Activated gamma-delta T cell treated with Interleukin-2 at 50 U/mL for 16 hours (primary cell): ENCODE measurements around the gene DIS3L2.
"Not testable (repeated sequence)": the region's sequence is repeated elsewhere in the genome, so short reads cannot be mapped to it uniquely, and the experiment has no call there.

ENCODE experiments used
- DNase-seq: peaks from one replicate; pipeline ENCODE4 v3.0.0-alpha.2; 2020

The DIS3L2 gene

DNA sequence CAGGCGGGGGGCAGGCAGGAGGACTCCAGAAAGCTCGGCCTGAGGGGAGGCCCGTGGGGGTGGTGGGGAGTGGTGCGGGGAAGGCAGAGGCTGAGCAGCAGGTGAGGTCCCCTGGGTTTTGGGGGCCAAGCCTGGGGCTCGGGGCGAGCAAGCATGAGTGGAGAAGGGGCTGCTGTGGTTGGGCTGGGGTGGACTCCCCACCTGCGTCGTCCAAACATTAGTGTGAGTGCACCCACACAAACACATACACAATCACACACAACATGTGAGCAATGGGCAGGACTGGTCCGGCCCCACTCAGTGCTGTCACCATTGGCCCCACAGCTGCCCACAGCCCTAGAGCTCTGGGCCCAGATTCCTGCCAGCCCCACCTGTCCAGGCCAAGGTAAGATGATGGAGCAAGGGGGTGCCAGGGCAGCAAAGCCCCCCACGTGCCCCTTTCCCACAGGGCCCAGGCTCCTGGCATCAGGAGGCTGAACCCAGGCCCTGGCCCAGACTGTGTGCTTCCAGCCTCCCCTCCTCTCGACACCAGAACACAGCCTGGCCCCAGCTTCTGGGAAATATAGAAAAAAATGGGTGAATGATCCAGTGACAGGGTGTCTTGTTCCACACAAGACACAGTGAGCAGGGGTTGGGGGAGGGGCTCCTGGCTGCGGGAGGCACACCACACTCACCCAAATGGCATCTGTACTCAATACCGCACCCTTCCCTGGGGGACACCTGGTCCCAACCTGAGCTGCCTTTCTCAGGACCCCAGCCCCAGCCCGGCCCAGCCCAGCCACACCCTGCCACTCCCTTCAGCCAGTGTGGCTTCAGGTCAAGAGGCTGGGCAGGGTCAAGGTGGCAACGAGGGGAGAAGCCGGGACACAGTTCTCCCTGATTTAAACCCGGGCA, 416.6 kb downstream of the DIS3L2 start:
- no peak for DNase-seq

DNA sequence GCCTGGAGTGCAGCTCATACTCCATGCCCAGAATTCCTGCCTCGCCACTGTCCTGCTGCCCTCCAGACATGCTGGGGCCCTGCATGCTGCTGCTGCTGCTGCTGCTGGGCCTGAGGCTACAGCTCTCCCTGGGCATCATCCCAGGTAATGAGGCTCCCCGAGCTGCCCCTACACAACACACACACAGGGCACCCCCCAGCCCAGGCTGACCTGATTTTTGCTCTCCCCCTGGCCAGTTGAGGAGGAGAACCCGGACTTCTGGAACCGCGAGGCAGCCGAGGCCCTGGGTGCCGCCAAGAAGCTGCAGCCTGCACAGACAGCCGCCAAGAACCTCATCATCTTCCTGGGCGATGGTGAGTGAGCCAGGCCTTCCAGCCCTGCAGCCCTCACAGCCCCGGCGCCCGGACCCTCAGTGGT, 417.2 kb downstream of the DIS3L2 start, which contains the start of gene ALPP:
Gene ALPP, plus strand, starts transcription at position 17 of the 417 bp plus-strand sequence. Its CDS starts 52 bp downstream, at position 69.
- not testable (repeated sequence) for DNase-seq

DNA sequence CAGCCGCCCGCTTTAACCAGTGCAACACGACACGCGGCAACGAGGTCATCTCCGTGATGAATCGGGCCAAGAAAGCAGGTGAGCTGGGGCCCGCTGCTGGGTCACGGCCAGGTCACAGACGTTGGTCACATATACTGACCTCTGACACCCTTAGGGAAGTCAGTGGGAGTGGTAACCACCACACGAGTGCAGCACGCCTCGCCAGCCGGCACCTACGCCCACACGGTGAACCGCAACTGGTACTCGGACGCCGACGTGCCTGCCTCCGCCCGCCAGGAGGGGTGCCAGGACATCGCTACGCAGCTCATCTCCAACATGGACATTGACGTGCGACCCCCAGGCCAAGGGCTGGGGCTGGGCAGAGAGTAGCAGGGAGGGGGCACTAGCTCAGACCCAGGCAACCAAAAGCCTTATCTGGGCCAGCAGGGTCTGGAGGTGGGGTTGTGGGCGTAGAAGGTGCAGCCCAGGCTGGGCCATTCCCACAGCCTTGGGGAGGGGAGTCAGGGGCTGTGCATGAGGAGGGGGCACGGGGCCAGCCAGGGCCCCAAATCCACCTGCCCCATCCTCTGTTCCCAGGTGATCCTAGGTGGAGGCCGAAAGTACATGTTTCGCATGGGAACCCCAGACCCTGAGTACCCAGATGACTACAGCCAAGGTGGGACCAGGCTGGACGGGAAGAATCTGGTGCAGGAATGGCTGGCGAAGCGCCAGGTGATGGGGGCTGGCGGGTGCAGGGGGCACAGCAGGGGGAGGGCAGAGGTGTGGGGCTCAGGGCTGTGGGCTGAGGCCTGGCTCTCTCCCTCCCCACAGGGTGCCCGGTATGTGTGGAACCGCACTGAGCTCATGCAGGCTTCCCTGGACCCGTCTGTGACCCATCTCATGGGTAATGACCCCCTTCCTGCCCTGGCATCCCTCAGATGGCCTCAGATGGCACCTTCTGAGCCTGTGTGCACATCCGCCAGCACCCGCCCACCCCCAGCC, 418.4 kb downstream of the DIS3L2 start:
- not testable (repeated sequence) for DNase-seq

DNA sequence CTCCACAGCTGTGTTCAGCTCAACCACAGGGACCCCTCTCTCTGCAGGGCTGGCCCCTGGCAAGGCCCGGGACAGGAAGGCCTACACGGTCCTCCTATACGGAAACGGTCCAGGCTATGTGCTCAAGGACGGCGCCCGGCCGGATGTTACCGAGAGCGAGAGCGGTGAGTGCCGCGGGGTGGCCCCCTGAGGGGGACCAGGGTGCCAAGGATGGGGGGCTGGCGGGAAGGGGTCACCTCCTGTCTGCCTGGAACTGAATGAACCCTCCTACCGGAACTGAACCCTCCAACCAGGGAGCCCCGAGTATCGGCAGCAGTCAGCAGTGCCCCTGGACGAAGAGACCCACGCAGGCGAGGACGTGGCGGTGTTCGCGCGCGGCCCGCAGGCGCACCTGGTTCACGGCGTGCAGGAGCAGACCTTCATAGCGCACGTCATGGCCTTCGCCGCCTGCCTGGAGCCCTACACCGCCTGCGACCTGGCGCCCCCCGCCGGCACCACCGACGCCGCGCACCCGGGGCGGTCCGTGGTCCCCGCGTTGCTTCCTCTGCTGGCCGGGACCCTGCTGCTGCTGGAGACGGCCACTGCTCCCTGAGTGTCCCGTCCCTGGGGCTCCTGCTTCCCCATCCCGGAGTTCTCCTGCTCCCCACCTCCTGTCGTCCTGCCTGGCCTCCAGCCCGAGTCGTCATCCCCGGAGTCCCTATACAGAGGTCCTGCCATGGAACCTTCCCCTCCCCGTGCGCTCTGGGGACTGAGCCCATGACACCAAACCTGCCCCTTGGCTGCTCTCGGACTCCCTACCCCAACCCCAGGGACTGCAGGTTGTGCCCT, 419.9 kb downstream of the DIS3L2 start:
- DNase-seq, result not testable (repeated sequence)

DNA sequence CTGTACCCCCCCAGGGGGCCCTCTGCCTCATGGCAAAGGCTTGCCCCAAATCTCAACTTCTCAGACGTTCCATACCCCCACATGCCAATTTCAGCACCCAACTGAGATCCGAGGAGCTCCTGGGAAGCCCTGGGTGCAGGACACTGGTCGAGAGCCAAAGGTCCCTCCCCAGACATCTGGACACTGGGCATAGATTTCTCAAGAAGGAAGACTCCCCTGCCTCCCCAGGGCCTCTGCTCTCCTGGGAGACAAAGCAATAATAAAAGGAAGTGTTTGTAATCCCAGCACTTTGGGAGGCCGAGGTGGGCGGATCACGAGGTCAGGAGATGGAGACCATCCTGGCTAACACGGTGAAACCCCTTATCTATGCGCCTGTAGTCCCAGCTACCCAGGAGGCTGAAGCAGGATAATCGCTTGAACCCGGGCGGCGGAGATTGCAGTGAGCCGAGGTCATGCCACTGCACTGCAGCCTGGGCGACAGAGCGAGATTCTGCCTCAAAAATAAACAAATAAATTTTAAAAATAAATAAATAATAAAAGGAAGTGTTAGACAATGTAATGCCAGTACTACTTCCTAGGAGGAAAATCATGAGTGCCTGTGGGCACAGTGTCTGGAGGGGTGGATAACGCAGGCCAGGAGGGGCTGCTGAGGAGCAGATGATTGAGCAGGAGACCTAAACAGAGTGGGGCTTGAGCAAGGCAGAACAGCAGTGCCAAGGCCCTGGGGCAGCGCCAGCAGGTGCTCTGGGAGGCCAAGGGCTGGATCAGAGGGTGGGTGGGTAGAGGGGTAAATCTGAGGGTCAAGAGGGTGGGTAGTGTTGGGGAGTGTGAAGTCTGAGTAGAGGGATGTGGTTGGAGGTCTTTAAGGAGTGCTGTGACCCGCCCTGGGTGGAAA, 421.1 kb downstream of the DIS3L2 start:
- no peak for DNase-seq

DNA sequence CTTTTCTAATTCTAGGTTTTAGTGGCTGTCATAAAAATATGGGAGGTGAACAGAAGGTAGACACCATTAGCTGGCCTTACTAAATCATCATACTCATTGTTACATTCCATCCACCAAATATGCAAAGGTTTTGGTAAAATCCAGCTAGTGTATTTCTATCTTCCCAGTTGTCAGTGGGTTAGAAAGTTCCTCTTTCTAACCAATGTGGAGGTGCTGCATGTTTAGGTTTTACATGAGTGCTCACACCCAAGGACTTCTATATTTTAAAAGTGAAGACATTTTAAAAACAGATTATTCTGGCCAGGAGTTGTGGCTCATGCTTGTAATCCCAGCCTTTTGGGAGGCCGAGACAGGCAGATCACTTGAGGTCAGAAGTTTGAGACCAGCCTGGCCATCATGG, 423.0 kb downstream of the DIS3L2 start:
- DNase-seq, result no peak

DNA sequence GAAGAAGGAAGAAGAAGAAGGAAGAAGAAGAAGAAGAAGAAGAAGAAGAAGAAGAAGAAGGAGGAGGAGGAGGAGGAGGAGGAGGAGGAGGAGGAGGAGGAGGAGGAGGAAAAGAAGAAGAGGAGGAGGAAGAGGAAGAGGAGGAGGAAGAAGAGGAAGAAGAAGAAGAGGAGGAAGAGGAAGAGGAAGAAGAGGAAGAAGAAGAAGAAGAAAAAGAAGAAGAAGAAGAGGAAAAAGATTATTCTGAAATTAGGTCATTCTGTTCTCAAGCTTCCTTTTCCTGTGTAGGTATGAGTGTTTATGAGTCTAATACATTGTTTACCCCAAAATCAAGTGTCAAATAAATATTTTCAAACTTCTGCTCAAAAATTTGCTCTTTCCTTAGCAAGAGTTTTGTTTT, 423.5 kb downstream of the DIS3L2 start:
- not testable (repeated sequence) for DNase-seq

DNA sequence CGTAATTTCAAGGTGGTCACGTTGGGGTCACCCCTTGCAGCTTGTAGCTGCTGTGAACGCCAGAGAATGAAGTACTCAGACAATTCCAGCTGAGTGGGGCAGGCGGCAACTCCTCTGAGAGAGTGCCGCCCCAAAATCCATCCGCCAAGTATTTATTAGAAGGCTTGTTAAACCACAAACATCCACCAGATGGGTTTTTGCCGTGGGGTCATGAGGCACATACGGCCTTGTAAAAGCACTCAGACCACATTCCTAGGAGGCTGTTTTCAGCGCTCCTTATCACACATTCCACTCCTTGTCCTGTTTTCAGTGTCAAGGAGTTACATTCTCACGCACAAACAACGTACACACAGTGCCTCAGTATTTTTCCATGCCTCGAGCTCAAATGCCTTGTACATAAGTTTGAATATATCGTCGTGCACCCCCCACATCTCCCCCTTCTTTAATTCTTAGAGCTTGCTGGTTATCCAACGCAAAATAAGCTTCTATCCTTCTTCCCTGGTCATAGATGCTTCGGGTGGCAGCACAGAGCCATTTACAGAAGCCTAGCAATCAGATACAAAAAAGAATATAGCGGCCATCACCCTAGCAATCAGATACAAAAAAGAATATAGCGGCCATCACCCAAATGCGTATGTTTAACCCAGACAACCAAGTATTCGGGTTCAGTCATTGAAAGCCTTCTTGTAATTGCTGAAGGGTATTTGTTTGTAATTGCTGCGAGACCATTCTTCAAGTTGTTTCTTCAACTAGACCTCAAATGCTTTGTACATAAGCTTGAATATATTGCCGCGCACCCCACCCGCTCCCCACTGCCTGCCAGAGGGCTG, 424.4 kb downstream of the DIS3L2 start:
- no peak for DNase-seq

DNA sequence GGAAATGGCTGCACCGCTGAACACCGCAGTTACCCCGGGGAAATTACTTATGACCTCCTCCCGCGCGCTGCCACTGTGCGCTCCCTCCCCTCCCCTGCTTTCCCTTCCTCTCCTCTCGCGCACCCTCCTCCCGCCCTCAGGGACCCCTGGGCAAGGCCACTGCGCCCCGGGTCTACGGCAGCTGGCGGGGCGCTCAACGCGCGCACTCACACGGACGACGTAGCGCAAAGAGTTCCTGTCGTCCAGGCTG, 424.9 kb downstream of the DIS3L2 start:
- no peak for DNase-seq
